H9 (cell line): ENCODE results near the gene ACVR1. TPM values are rescaled to one million over a fixed set of nuclear protein-coding genes. Genes with fewer than 3 reads are reported as not detected.

ENCODE experiments used
- DNase-seq: peaks from one replicate; pipeline ENCODE4 v3.0.0-alpha.2; 2017
- H2AFZ ChIP-seq: one replicate; pipeline ENCODE4 v1.6.1; 2013; ENCODE audit warnings: mild to moderate bottlenecking, low read length, control low read depth, moderate library complexity
- H2AK5ac ChIP-seq: 2 replicates; pipeline ENCODE4 v1.6.1; 2013; ENCODE audit warnings: low read length, control low read depth, mixed read lengths; ENCODE audit not compliant: insufficient read length
- H2BK120ac ChIP-seq: one replicate; pipeline ENCODE4 v1.6.1; 2013; ENCODE audit warnings: low read depth, mild to moderate bottlenecking, low read length, control low read depth, inconsistent platforms; ENCODE audit not compliant: poor library complexity, severe bottlenecking
- H2BK12ac ChIP-seq: 2 replicates; pipeline ENCODE4 v1.6.1; 2013; ENCODE audit warnings: low read length, control low read depth, mixed read lengths, low read depth; ENCODE audit not compliant: insufficient read length
- H2BK15ac ChIP-seq: 2 replicates; pipeline ENCODE4 v1.6.1; 2013; ENCODE audit warnings: low read depth, low read length, control low read depth
- H2BK20ac ChIP-seq: one replicate; pipeline ENCODE4 v1.6.1; 2013; ENCODE audit warnings: low read depth, mild to moderate bottlenecking, low read length, control low read depth, inconsistent platforms; ENCODE audit not compliant: poor library complexity, severe bottlenecking
- H2BK5ac ChIP-seq: 2 replicates; pipeline ENCODE4 v1.6.1; 2013; ENCODE audit warnings: low read length, control low read depth, mixed read lengths; ENCODE audit not compliant: insufficient read length
- H3K14ac ChIP-seq: 2 replicates; pipeline ENCODE4 v1.6.1; 2013; ENCODE audit warnings: low read length, control low read depth; ENCODE audit not compliant: insufficient read depth
- H3K18ac ChIP-seq: 2 replicates; pipeline ENCODE4 v1.6.1; 2013; ENCODE audit warnings: low read depth, mild to moderate bottlenecking, mixed read lengths, low read length, control low read depth; ENCODE audit not compliant: insufficient read length
- H3K23ac ChIP-seq: 2 replicates; pipeline ENCODE4 v1.6.1; 2013; ENCODE audit warnings: low read length, control low read depth, mixed read lengths, low read depth; ENCODE audit not compliant: insufficient read length
- H3K23me2 ChIP-seq: 2 replicates; pipeline ENCODE4 v1.6.1; 2013; ENCODE audit warnings: low read depth, mild to moderate bottlenecking, mixed read lengths, low read length, control low read depth; ENCODE audit not compliant: insufficient read length, poor library complexity, severe bottlenecking
- H3K27ac ChIP-seq: 2 replicates; pipeline ENCODE4 v1.5.1; 2013; ENCODE audit warnings: low read length, control low read depth, mixed read lengths, low read depth; ENCODE audit not compliant: insufficient read length
- H3K27me3 ChIP-seq: 2 replicates; pipeline ENCODE4 v1.6.1; 2013; ENCODE audit warnings: low read length, control low read depth, inconsistent platforms; ENCODE audit not compliant: insufficient read depth
- H3K4ac ChIP-seq: 2 replicates; pipeline ENCODE4 v1.6.1; 2013; ENCODE audit warnings: low read depth, mild to moderate bottlenecking, control low read depth, inconsistent platforms, low read length, moderate library complexity
- H3K4me1 ChIP-seq: 2 replicates; pipeline ENCODE4 v1.6.1; 2013; ENCODE audit warnings: low read length, control low read depth, inconsistent platforms; ENCODE audit not compliant: insufficient read depth
- H3K4me2 ChIP-seq: 2 replicates; pipeline ENCODE4 v1.6.1; 2013; ENCODE audit warnings: low read length, control low read depth, mixed read lengths; ENCODE audit not compliant: insufficient read length, insufficient read depth
- H3K56ac ChIP-seq: 2 replicates; pipeline ENCODE4 v1.6.1; 2013; ENCODE audit warnings: low read depth, mild to moderate bottlenecking, mixed read lengths, low read length, control low read depth; ENCODE audit not compliant: insufficient read length
- H3K79me1 ChIP-seq: 2 replicates; pipeline ENCODE4 v1.6.1; 2013; ENCODE audit warnings: low read depth, mild to moderate bottlenecking, moderate library complexity, low read length, control low read depth, inconsistent platforms; ENCODE audit not compliant: insufficient read depth, poor library complexity, severe bottlenecking
- H3K79me2 ChIP-seq: 2 replicates; pipeline ENCODE4 v1.6.1; 2013; ENCODE audit warnings: low read length, control low read depth, inconsistent platforms; ENCODE audit not compliant: insufficient read depth
- H3K9ac ChIP-seq: 2 replicates; pipeline ENCODE4 v1.6.1; 2013; ENCODE audit warnings: low read length, control low read depth, mixed read lengths; ENCODE audit not compliant: insufficient read length; ENCODE audit errors: extremely low read depth
- H3K9me3 ChIP-seq: one replicate; pipeline ENCODE4 v1.6.1; 2013; ENCODE audit warnings: low read depth, low read length, inconsistent platforms; ENCODE audit not compliant: control insufficient read depth
- H3T11ph ChIP-seq: one replicate; pipeline ENCODE4 v1.6.1; 2013; ENCODE audit warnings: mild to moderate bottlenecking, low read length, control low read depth, inconsistent platforms
- H4K20me1 ChIP-seq: one replicate; pipeline ENCODE4 v1.6.1; 2013; ENCODE audit not compliant: control insufficient read depth, insufficient read length, insufficient read depth
- H4K5ac ChIP-seq: 2 replicates; pipeline ENCODE4 v1.6.1; 2013; ENCODE audit warnings: low read depth, mild to moderate bottlenecking, mixed read lengths, low read length, control low read depth; ENCODE audit not compliant: insufficient read length
- H4K8ac ChIP-seq: replicated peaks from 2 replicates; pipeline ENCODE4 v1.6.1; 2013; ENCODE audit warnings: low read length, control low read depth, mixed read lengths, low read depth; ENCODE audit not compliant: insufficient read length
- H4K91ac ChIP-seq: 2 replicates; pipeline ENCODE4 v1.6.1; 2013; ENCODE audit warnings: low read depth, mild to moderate bottlenecking, moderate library complexity, mixed read lengths, low read length, control low read depth; ENCODE audit not compliant: insufficient read length
- H3K27ac Mint-ChIP-seq, 3 experiments: 2 replicates in 2 of 3; 3 replicates in 1 of 3; pipeline ENCODE4 v1.8.0; 2020 to 2021; ENCODE audit warnings: mixed read lengths in 3 of 3, mild to moderate bottlenecking in 1 of 3, moderate library complexity in 1 of 3
- H3K27me3 Mint-ChIP-seq: 2 replicates; pipeline ENCODE4 v1.8.0; 2021; ENCODE audit warnings: low read depth, mild to moderate bottlenecking, moderate library complexity, mixed read lengths
- H3K36me3 Mint-ChIP-seq, 3 experiments: 2 replicates in 2 of 3; 3 replicates in 1 of 3; pipeline ENCODE4 v1.8.0; 2020 to 2021; ENCODE audit warnings: low read depth in 3 of 3, mixed read lengths in 3 of 3; ENCODE audit not compliant: insufficient read depth in 1 of 3
- H3K4me1 Mint-ChIP-seq, 2 experiments: 2 replicates each; pipeline ENCODE4 v1.8.0; 2020; ENCODE audit warnings: mixed read lengths in 2 of 2
- H3K4me3 Mint-ChIP-seq, 2 experiments: 2 replicates in 1 of 2; 3 replicates in 1 of 2; pipeline ENCODE4 v1.8.0; 2020 to 2021; ENCODE audit warnings: mild to moderate bottlenecking in 2 of 2, mixed read lengths in 2 of 2, moderate library complexity in 1 of 2
- H3K9me3 Mint-ChIP-seq, 2 experiments: 2 replicates in 1 of 2; 3 replicates in 1 of 2; pipeline ENCODE4 v1.8.0; 2020; ENCODE audit warnings: mild to moderate bottlenecking in 2 of 2, mixed read lengths in 2 of 2, moderate library complexity in 1 of 2
- WGBS: extraction: QIAGEN DNeasy Blood & Tissue Kit; methylation state at CpG from one replicate; pipeline ENCODE4 v1.1.7; 2013; ENCODE audit warnings: missing lambda C conversion rate, low lambda C conversion rate, mixed read lengths; ENCODE audit not compliant: insufficient read length; ENCODE audit errors: extremely low coverage; 5-methylcytosine and 5-hydroxymethylcytosine counted together
- total RNA-seq: library from RNA; stranded (reverse); gene quantifications from 2 replicates; pipeline ENCODE4 v1.2.1, GENCODE V29; 2021
- TF ChIP-seq, protein P1 (sequence below): fragments of 200-600 bp; sonication (generic); conservative IDR thresholded peaks from 3 replicates; pipeline ENCODE4 v1.8.0; 2021; ENCODE audit warnings: antibody characterized with exemption, mild to moderate bottlenecking

Gene ACVR1
- total RNA-seq, 1 experiment from 2014 or later = 21.2 TPM

DNA sequence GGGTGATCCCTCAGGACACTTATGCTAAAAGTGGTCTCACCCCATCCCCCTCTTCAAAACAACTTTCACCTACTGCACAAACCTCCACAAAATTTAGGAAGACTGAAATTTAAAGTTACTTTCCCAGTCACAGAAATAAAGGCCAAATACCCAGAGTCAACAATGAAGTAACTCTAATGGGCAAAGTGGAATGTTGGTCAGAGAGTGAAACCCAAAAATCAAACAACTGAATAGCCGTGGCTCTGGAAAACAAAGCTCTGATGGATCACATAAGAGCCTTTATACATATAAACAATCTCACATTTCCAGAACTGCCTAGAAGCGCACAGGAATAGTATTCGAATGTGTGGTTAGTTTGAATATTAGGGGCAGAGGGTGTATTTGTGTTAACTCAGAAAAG, 4.7 kb downstream of the ACVR1 start:
- Histone ChIP-seq H2AK5ac (no peak overlapping the region), H3K14ac (no peak overlapping the region), H3K4me1 (peaks cover 11% of the 10 kb centered on the region; the same call in 1 of the 2 replicates), H3K79me1 (no peaks in the 10 kb centered on the region), H2BK12ac (no peak overlapping the region), H4K20me1 (no peaks in the 10 kb centered on the region), H2BK15ac (no peak overlapping the region), H2AFZ (no peak overlapping the region), H3K4ac (no peak overlapping the region), H3K79me2 (peaks cover 8% of the 10 kb centered on the region; the same call in 1 of the 2 replicates), H3K27ac (no peak overlapping the region), H4K5ac (no peak overlapping the region), H3K56ac (no peak overlapping the region), H3T11ph (no peak overlapping the region), H3K23me2 (peaks cover 4% of the 10 kb centered on the region), H2BK20ac (no peak overlapping the region), H4K91ac (no peak overlapping the region), H2BK120ac (no peak overlapping the region), H2BK5ac (no peak overlapping the region), H4K8ac (no peak overlapping the region), H3K23ac (no peak overlapping the region), H3K18ac (no peak overlapping the region), H3K27me3 (no peaks in the 10 kb centered on the region), H3K9me3 (no peaks in the 10 kb centered on the region), H3K4me2 (no peak overlapping the region), H3K9ac (no peak overlapping the region)
- H3K27me3 Mint-ChIP-seq = no peaks in the 10 kb centered on the region
- DNase-seq = no peak
- H3K4me3 Mint-ChIP-seq = no peak overlapping the region
- no peaks in the 10 kb centered on the region; a peak in 1 of 7 replicates for H3K36me3 Mint-ChIP-seq
- peaks cover 50 to 58% of the 10 kb centered on the region in 2 experiments for H3K4me1 Mint-ChIP-seq
- no peaks in the 10 kb centered on the region for H3K9me3 Mint-ChIP-seq
- TF ChIP-seq, protein P1, sequence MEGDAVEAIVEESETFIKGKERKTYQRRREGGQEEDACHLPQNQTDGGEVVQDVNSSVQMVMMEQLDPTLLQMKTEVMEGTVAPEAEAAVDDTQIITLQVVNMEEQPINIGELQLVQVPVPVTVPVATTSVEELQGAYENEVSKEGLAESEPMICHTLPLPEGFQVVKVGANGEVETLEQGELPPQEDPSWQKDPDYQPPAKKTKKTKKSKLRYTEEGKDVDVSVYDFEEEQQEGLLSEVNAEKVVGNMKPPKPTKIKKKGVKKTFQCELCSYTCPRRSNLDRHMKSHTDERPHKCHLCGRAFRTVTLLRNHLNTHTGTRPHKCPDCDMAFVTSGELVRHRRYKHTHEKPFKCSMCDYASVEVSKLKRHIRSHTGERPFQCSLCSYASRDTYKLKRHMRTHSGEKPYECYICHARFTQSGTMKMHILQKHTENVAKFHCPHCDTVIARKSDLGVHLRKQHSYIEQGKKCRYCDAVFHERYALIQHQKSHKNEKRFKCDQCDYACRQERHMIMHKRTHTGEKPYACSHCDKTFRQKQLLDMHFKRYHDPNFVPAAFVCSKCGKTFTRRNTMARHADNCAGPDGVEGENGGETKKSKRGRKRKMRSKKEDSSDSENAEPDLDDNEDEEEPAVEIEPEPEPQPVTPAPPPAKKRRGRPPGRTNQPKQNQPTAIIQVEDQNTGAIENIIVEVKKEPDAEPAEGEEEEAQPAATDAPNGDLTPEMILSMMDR = no peak
- WGBS = no CpG with 5 or more reads among the region's 3 CpGs
- H3K27ac Mint-ChIP-seq = no peak overlapping the region
